GM12874 (cell line): ENCODE results near the gene ZNF80.

Experiments used
- TF ChIP-seq, protein P1 (sequence below): IDR thresholded peaks from 2 replicates; pipeline ENCODE4 v1.5.1; 2011; ENCODE audit warnings: low read depth, mild to moderate bottlenecking, control low read depth, low read length, moderate library complexity; ENCODE audit not compliant: insufficient read depth

ZNF80 gene

DNA sequence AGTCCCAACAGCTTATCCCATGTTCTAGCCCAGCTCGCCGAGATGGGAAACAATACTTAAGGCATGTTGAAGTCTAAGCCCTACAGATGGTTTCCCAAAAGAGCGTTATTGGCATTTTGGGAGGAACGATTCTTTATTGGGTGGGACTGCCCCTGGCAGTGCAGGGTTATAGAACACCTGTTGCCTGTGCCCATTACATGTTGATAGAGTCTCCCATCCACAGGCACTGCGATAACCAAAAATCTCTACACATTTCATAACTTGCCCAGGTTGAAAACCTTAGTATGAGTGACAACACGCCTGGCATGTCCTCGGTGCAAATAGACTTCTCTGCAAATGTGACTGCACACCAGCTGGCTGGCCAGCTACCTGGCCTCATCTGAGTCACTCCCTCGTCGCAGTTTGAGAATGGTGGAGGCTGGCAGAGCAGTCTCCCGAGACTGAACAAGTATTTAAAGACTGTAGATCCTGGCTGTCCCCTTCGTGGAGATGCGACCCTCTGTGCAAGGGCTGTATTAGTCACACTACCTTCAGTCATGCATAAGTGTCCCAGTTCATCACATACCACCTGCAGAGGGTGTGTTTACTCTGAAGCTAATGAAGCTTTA is 18.7 kb downstream of the ZNF80 start:
- TF ChIP-seq, protein P1, sequence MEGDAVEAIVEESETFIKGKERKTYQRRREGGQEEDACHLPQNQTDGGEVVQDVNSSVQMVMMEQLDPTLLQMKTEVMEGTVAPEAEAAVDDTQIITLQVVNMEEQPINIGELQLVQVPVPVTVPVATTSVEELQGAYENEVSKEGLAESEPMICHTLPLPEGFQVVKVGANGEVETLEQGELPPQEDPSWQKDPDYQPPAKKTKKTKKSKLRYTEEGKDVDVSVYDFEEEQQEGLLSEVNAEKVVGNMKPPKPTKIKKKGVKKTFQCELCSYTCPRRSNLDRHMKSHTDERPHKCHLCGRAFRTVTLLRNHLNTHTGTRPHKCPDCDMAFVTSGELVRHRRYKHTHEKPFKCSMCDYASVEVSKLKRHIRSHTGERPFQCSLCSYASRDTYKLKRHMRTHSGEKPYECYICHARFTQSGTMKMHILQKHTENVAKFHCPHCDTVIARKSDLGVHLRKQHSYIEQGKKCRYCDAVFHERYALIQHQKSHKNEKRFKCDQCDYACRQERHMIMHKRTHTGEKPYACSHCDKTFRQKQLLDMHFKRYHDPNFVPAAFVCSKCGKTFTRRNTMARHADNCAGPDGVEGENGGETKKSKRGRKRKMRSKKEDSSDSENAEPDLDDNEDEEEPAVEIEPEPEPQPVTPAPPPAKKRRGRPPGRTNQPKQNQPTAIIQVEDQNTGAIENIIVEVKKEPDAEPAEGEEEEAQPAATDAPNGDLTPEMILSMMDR, result no peak

DNA sequence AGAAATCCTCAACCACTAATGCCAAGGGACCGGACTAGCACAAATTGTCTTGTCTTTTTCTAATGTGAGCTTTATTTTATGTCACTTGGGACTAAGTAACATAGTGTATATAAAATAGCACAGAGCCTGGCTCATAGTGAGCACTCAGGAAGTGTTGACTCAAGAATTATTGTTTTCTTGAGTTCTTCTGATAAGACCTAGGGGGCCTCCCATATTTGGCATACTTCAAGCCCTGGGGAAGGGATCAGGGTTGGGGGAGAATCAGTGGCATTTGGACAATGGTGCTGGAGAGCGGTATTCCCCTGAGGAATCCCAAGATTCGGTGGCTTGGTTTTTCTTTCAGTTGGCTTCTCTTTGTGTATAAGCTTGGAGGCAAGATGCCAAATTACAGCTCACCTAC is 19.4 kb downstream of the ZNF80 start:
- TF ChIP-seq, protein P1, result no peak

DNA sequence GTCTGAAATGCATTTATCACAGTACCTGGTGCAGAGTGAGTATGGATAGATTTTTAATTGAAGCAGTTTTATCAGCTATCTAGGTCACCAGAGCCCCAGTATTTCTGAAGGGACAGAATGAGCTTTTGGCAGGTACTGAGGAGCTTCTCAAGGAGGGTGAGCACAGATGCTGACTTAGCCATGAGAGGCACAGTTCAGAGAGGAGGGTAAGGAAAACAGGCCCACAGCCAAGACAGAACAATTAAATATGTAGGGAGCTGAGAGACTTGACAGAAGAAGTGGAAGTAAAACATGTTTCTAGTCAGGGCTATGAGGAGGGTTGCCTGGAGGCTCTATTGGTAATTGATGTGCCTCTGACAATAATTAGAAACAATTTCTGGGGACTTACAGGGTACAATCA is 20.1 kb downstream of the ZNF80 start:
- TF ChIP-seq, protein P1, result no peak

DNA sequence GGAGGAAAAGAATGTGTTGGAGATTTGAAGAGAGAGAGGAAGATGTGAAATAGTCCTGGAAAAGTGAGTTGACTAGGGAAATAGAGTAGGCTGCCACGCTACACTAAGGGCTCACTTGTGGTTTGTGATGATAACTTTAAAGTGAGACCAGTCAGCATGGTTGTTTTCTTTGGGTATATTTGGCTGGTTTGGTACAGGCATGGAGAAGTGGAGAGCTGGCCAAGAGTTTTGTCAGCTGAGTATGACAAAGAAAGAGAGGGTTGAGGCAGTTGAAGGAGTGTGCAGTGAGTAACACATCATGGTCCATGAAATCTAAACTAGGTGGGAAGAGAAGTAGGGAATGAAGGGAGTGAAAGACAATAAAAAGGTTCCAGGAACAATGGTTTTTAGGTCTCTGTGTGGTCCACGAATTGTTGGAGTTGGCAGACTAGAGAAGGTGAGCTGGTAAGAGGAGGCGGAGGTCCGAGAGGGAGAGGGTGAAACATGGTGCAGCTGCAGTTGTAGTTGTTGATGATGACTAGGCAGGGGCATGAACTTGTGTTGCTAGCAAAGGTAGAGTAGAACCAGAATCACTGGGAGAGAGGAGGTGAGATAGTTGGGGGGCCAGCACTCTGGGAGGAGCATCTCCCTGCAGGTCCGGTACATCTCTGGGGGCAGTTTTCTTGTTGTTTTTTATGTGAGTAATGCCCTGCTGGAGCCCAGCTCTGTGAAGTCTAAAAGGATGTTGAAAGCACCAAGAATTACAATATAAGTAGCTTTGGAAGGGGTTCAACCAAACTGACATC is 21.0 kb downstream of the ZNF80 start:
- TF ChIP-seq, protein P1, result no peak

DNA sequence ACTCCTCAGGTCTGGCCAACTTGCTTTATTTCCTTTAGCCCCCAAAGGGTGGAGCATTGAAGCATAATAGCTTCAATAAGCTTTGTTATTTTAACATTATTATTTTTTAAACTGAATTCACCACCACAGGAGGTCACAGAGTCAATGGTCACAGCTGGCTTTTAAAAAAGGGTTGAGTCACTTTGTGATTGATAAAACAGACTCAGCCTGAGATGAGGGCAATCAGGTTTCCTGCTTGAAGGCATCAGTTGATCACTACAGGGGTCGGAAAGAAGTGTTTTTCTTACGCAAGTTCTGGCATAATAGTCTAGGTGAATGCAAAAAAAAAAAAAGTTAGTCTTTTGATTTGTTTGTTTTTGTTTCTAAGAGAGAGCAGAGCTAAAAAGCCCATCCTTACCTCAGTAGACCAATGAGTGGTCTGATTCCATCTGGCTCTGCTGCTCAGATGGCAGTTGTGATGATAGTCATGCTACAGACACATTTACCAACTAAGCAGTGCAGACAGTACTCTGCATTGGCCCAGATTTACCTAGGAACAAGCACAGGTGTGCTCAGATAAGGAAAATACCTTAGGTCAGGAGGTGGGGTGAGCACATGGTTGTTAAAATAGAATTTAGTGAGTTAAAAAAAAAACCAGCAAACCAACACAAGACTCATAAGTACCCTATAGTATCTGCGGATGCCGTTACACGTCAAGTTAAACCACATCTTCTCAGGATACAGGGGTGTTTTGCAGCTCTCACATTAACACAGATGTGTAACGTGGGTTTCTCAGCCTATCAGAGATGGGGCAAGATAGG is 22.6 kb downstream of the ZNF80 start:
- TF ChIP-seq, protein P1, result no peak

DNA sequence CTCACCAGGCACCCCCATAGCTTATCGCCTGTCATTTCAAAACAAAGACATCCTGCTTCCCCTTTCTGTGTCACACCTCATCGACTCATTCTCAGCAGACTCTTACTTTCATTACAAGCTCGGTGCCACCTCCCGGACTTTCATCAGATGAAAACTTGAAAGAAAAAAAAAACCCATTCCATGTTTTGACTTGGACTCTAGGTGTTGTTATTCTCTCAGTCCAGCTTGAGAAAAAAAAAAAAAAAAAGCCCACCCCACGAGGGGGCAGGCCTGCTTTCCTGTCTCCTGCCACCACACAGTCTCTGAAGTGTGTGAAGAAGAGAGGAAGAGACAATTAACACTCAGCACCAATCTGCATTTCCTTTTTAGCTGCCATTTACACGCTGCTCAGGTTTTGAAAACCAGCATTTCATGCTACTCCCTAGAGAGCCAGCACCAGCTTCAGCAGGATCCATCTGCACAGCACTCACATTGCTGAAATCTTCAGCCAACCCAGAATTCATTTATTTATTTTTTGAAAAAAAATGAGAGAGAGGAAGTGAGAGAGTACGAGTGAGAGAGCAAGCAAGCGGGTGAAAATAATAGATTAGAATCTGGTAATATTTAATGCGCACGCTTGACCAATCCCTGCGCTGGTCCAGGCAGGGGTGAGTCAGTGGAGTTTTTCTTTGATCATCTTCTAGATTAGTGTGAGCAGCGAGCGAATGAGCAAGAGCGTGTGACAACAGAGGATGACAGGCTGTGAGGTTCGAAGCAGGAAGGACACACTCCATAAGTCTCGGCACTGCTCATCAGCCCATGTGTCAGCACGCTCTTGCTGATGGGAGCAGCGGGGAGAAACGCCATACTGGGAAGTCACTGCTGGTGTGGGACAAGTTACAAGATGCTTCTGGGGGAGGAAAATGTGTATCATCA is 23.5 kb downstream of the ZNF80 start:
- TF ChIP-seq, protein P1, result no peak
